ENCODE measurements around the gene PLXNA2.

Gene PLXNA2

GRCh38 chr1:208265525-208265924 is 21.3 kb upstream of the PLXNA2 start:
- no peak for DNase-seq

- DNase-seq, result no peak
Measured at GRCh38 chr1:208265122-208265469, 20.9 kb upstream of the PLXNA2 start.

- no peak for DNase-seq
Measured at GRCh38 chr1:208264469-208265121, 20.4 kb upstream of the PLXNA2 start.

- no peak for DNase-seq
Measured at GRCh38 chr1:208261874-208262273, 17.7 kb upstream of the PLXNA2 start.

GRCh38 chr1:208258277-208258676 is 14.1 kb upstream of the PLXNA2 start:
- DNase-seq, result no peak

GRCh38 chr1:208257351-208257750 is 13.2 kb upstream of the PLXNA2 start:
- DNase-seq, result no peak

- no peak for DNase-seq
Measured at GRCh38 chr1:208256556-208256955, 12.4 kb upstream of the PLXNA2 start.

- DNase-seq, result no peak
Measured at GRCh38 chr1:208256091-208256490, 11.9 kb upstream of the PLXNA2 start.

GRCh38 chr1:208254862-208255261 is 10.7 kb upstream of the PLXNA2 start:
- no peak for DNase-seq

GRCh38 chr1:208254376-208254775 is 10.2 kb upstream of the PLXNA2 start:
- DNase-seq, result no peak

GRCh38 chr1:208252836-208253576 is 8.8 kb upstream of the PLXNA2 start:
- DNase-seq, result no peak

- DNase-seq, result no peak
Measured at GRCh38 chr1:208251911-208252835, 8.0 kb upstream of the PLXNA2 start.

GRCh38 chr1:208251015-208251414 is 6.8 kb upstream of the PLXNA2 start:
- DNase-seq, result no peak

GRCh38 chr1:208250613-208251012 is 6.4 kb upstream of the PLXNA2 start:
- no peak for DNase-seq

GRCh38 chr1:208248991-208249696 is 5.0 kb upstream of the PLXNA2 start:
- DNase-seq, result no peak

- peak; percentile 30 for DNase-seq
Measured at GRCh38 chr1:208248307-208248801, 4.2 kb upstream of the PLXNA2 start.

GRCh38 chr1:208247696-208248095 is 3.5 kb upstream of the PLXNA2 start:
- peak; percentile 40 for DNase-seq

GRCh38 chr1:208245185-208245705 is 1.1 kb upstream of the PLXNA2 start:
- peak; percentile 91 for DNase-seq

- no peak for DNase-seq
Measured at GRCh38 chr1:208243527-208243966, 637 bp downstream of the PLXNA2 start.

- DNase-seq, result peak; percentile 63
Measured at GRCh38 chr1:208242941-208243526, 1.1 kb downstream of the PLXNA2 start.

GRCh38 chr1:208242146-208242545 is 2.0 kb downstream of the PLXNA2 start:
- DNase-seq, result peak; percentile 50

- DNase-seq, result peak; percentile 41
Measured at GRCh38 chr1:208241512-208241911, 2.7 kb downstream of the PLXNA2 start.
